HepG2 (cell line): ENCODE data around the gene ALG5. TPM values are rescaled to one million over a fixed set of nuclear protein-coding genes. Genes with fewer than 3 reads are reported as not detected.

Experiments
- ATAC-seq: fragments of 200-7000 bp; cut with Tn5 transposase; 3 replicates; pipeline ENCODE4 v1.9.1; 2020; ENCODE audit warnings: mild to moderate bottlenecking, moderate library complexity
- BruUV-seq: library from RNA; stranded (reverse); fragments of 400-500 nt; replicated peaks from 2 replicates; lab custom pipeline; 2021; lab: Mats Ljungman, UMichigan
- CTCF ChIA-PET: fragments of 300-600 bp; formaldehyde crosslinking; extraction: SDS; loops from one replicate; lab custom pipeline; 2021; ENCODE audit warnings: low total read pairs, inconsistent platforms, low intra/inter-chr PET ratio; lab: Yijun Ruan, JAX
- POLR2A ChIA-PET: fragments of 350-600 bp; sonication (Branson Sonifier 250); formaldehyde crosslinking; loops from one replicate; lab custom pipeline; 2020; ENCODE audit warnings: antibody characterized with exemption, inconsistent platforms; lab: Yijun Ruan, JAX
- DNase-seq: peaks from one replicate; pipeline ENCODE4 v3.0.0-alpha.2; 2015; ENCODE audit warnings: low spot score
- FAIRE-seq: peaks from 3 replicates; lab custom pipeline; 2011; peaks lifted over from hg19 to GRCh38; lab: Jason Lieb, UNC
- H2AFZ ChIP-seq: one replicate; pipeline ENCODE4 v1.6.1; 2011; ENCODE audit warnings: low read length, inconsistent platforms
- H3K27ac ChIP-seq: fragments of 300-600 bp; 3 replicates; pipeline ENCODE4 v1.8.0; 2011; ENCODE audit warnings: mixed run types, mild to moderate bottlenecking, mixed read lengths, low read length, inconsistent platforms; ENCODE audit not compliant: insufficient read depth; ENCODE audit errors: extremely low read length
- H3K27me3 ChIP-seq, 2 experiments: fragments of 200-600 bp in 1 of 2; 2 replicates in 1 of 2; 3 replicates in 1 of 2; pipeline versions ENCODE4 v1.6.0 to v1.8.0; 2011; ENCODE audit warnings: low read length in 2 of 2, mild to moderate bottlenecking in 2 of 2, moderate library complexity in 2 of 2, inconsistent platforms in 1 of 2; ENCODE audit not compliant: insufficient read depth in 2 of 2, control insufficient read depth in 1 of 2
- H3K36me3 ChIP-seq, 2 experiments: fragments of 200-600 bp in 1 of 2; replicated peaks in 1 of 2; 2 replicates in 1 of 2; 3 replicates in 1 of 2; pipeline versions ENCODE4 v1.5.1 to v1.8.0; 2011; ENCODE audit warnings: low read length in 2 of 2, inconsistent platforms in 1 of 2; ENCODE audit not compliant: insufficient read depth in 2 of 2, control insufficient read depth in 1 of 2
- H3K4me1 ChIP-seq: 2 replicates; pipeline ENCODE4 v1.5.1; 2012; ENCODE audit warnings: low read length, inconsistent platforms; ENCODE audit not compliant: insufficient read depth
- H3K4me2 ChIP-seq: 2 replicates; pipeline ENCODE4 v1.6.0; 2011; ENCODE audit warnings: low read depth, low read length, inconsistent platforms
- H3K4me3 ChIP-seq, 3 experiments: fragments of 200-600 bp in 1 of 3; sonication (generic), shearing (Covaris generic) in 1 of 3; replicated peaks in 1 of 3; 2 replicates each; pipeline ENCODE4 v1.5.1; 2011 to 2016; ENCODE audit warnings: low read length in 3 of 3, inconsistent platforms in 2 of 3, low read depth in 2 of 3, mild to moderate bottlenecking in 2 of 3, control low read depth in 1 of 3, mixed read lengths in 1 of 3; ENCODE audit not compliant: insufficient read depth in 1 of 3
- H3K79me2 ChIP-seq: one replicate; pipeline ENCODE4 v1.6.1; 2011; ENCODE audit warnings: low read length, inconsistent platforms; ENCODE audit not compliant: insufficient read depth
- H3K9ac ChIP-seq: 2 replicates; pipeline ENCODE4 v1.6.0; 2011; ENCODE audit warnings: mild to moderate bottlenecking, low read depth, low read length, inconsistent platforms; ENCODE audit not compliant: insufficient read depth
- H3K9me3 ChIP-seq: 2 replicates; pipeline ENCODE4 v1.5.1; 2012; ENCODE audit warnings: mild to moderate bottlenecking, low read length
- H4K20me1 ChIP-seq: 2 replicates; pipeline ENCODE4 v1.6.0; 2011; ENCODE audit warnings: inconsistent platforms, mild to moderate bottlenecking, low read length, moderate library complexity; ENCODE audit not compliant: insufficient read depth
- ARHGAP35 ChIP-seq: sonication (generic); formaldehyde crosslinking; IDR thresholded peaks from 2 replicates; pipeline ENCODE4 v1.9.0; 2022; ENCODE audit warnings: mild to moderate bottlenecking, inconsistent platforms, moderate library complexity, missing genetic modification reagents, borderline replicate concordance
- ATM ChIP-seq: fragments of 450-650 bp; IDR thresholded peaks from 2 replicates; pipeline ENCODE4 v1.7.1; 2017; ENCODE audit warnings: mild to moderate bottlenecking, borderline replicate concordance
- BRD4 ChIP-seq: sonication (generic); formaldehyde crosslinking; IDR thresholded peaks from 2 replicates; pipeline ENCODE4 v1.4.0; 2020; ENCODE audit warnings: missing genetic modification reagents
- GABPA ChIP-seq, 2 experiments: IDR thresholded peaks; 2 replicates each; pipeline ENCODE4 v1.6.1; 2011 to 2016; ENCODE audit warnings: low read depth in 2 of 2, low read length in 1 of 2, missing biosample characterization in 1 of 2, missing genetic modification characterization in 1 of 2
- HOXD1 ChIP-seq: sonication (generic); formaldehyde crosslinking; IDR thresholded peaks from 2 replicates; pipeline ENCODE4 v1.5.0; 2020; ENCODE audit warnings: missing genetic modification reagents
- JUND ChIP-seq: sonication (generic); formaldehyde crosslinking; IDR thresholded peaks from 2 replicates; pipeline ENCODE4 v1.8.0; 2022; ENCODE audit warnings: mild to moderate bottlenecking, missing genetic modification reagents
- MAFK ChIP-seq, 2 experiments: IDR thresholded peaks in 1 of 2; conservative IDR thresholded peaks in 1 of 2; 2 replicates each; pipeline ENCODE4 v1.6.1; 2011; ENCODE audit warnings: improper control_type of control experiment in 2 of 2, low read length in 2 of 2
- SYNCRIP ChIP-seq: fragments of 200-400 bp; formaldehyde crosslinking; IDR thresholded peaks from 2 replicates; pipeline ENCODE4 v1.6.1; 2018; ENCODE audit warnings: mild to moderate bottlenecking, low read depth, low read length; ENCODE audit not compliant: insufficient read depth
- ZBTB21 ChIP-seq: sonication (generic); formaldehyde crosslinking; IDR thresholded peaks from 2 replicates; pipeline ENCODE4 v1.4.0; 2020; ENCODE audit warnings: missing genetic modification reagents
- WGBS: methylation state at CpG from one replicate; pipeline ENCODE4 v1.1.6; 2017; ENCODE audit warnings: low lambda C conversion rate; 5-methylcytosine and 5-hydroxymethylcytosine counted together
- in situ Hi-C: cut with HindIII; loops from 2 replicates; pipeline ENCODE4 v1.10.0; 2017; ENCODE audit warnings: low pct_unique_long_range_greater_than_20kb; ENCODE audit not compliant: extremely low pct_ligation_motif_present
- intact Hi-C: fragments of 100-400 bp; cut with micrococcal nuclease; formaldehyde crosslinking; loops from one replicate; pipeline ENCODE4 v1.10.0; 2022; ENCODE audit not compliant: unreplicated experiment
- polyA plus RNA-seq, 8 experiments: library from polyadenylated mRNA; depleted of rRNA in 3 of 8; stranded (reverse) in 7 of 8; unstranded in 1 of 8; fragments of >200 nt; fragmentation: Illumina TruSeq in 4 of 8; extraction: Trizol in 4 of 8; gene quantifications; 2 replicates each; pipeline versions ENCODE4 v1.2.1 to v1.2.3, GENCODE V29; 2011 to 2016; ENCODE audit warnings: low read depth in 4 of 8, missing spikeins in 1 of 8, mixed read lengths in 1 of 8; ENCODE audit not compliant: insufficient read depth in 1 of 8
- total RNA-seq, 5 experiments: library from RNA; depleted of rRNA; stranded (reverse); fragments of >200 nt; fragmentation: Illumina TruSeq; extraction: Trizol; gene quantifications; 2 replicates each; pipeline ENCODE4 v1.2.3, GENCODE V29; 2016; ENCODE audit warnings: low read depth in 1 of 5
- TF ChIP-seq, protein P1 (sequence below): sonication (generic); formaldehyde crosslinking; IDR thresholded peaks from 2 replicates; pipeline ENCODE4 v1.5.0; 2020; ENCODE audit warnings: mild to moderate bottlenecking, missing genetic modification reagents, moderate library complexity
- TF ChIP-seq, protein P2 (sequence below), 2 experiments: sonication (generic) in 1 of 2; formaldehyde crosslinking in 1 of 2; IDR thresholded peaks; 2 replicates each; pipeline versions ENCODE4 v1.6.1 to v1.9.0; 2014 to 2022; ENCODE audit warnings: antibody characterized with exemption in 1 of 2, borderline replicate concordance in 1 of 2, inconsistent platforms in 1 of 2, low read depth in 1 of 2, missing genetic modification reagents in 1 of 2

The ALG5 gene
- total and polyA plus RNA-seq, 2 of the 13 experiments (the other 11 are each of a cell fraction or from before 2014, with no cell fraction given) = 27.8 to 51.1 TPM

DNA sequence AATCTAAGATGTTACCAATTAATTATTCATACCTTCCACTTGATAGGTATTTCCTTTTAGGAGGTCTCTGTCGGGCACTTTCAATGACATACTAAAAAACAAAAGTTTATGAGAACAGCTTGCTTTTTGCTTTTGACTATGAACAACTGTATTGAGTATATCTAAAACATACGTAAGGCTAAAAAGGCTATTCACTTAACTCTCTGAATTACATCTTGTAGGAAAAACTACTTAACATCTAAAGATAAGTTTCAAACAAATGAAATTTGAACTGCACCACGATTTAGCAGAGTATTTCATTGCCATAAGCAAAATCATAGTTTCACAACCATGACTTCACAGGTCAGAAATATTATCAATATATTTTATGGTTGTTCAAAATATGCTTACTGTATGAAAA is 48.7 kb upstream of the ALG5 start:
- intact Hi-C loops (no loop called here), in situ Hi-C loops (no loop called here)
- H3K79me2 ChIP-seq = peaks cover 25% of the 10 kb centered on the region
- H3K9ac ChIP-seq = no peak overlapping the region
- WGBS = 95% methylated on average over 3 of the region's 3 CpGs
- TF ChIP-seq GABPA (IDR thresholded peaks at IDR 0.05; ENCODE audit: low read depth, low read length) (no peak), GABPA (CRISPR knock-in tag; IDR thresholded peaks at IDR 0.05; ENCODE audit: low read depth) (no peak), MAFK (conservative IDR thresholded peaks at IDR 0.05 in 1 of 2, IDR thresholded peaks at IDR 0.05 in 1 of 2; ENCODE audit: low read length in 2 of 2) (peak in 1 of 2 experiments; percentile 46; a peak in 2 of 4 replicates)
- no peaks in the 10 kb centered on the region for H4K20me1 ChIP-seq
- FAIRE-seq (no peak), ATAC-seq (no peak), DNase-seq (no peak)
- H3K27ac ChIP-seq = no peak overlapping the region
- no peaks in the 10 kb centered on the region for H3K4me1 ChIP-seq
- no peaks in the 10 kb centered on the region for H3K9me3 ChIP-seq
- H3K36me3 ChIP-seq = peaks cover 4 to 40% of the 10 kb centered on the region in 2 experiments
- H3K27me3 ChIP-seq = no peaks in the 10 kb centered on the region
- no peak overlapping the region for H3K4me2 ChIP-seq
- H2AFZ ChIP-seq = no peak overlapping the region
- no TSS peak for BruUV-seq
- CTCF ChIA-PET = no interaction called here
- POLR2A ChIA-PET = no interaction called here
- H3K4me3 ChIP-seq = no peak overlapping the region

DNA sequence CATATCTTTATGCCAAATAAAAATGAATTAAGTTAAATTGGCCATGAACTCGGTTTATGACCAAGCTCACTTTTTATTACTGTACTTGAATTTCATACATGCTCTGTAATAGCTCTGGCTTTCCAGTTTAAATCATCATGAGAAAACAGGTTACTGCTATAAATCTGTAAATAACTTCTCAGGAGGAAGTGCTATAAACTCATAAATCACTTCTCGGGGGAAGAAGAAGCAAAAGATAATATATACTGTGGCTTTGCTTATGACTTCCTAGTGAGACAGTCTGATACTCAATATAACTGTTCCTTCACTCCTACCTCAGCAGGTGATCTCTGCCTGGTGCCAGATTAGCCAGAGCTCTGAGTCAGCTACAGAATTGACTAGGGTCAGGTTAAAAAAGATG is 47.9 kb upstream of the ALG5 start:
- intact Hi-C loops (no loop called here), in situ Hi-C loops (no loop called here)
- H3K9me3 ChIP-seq = no peaks in the 10 kb centered on the region
- H4K20me1 ChIP-seq = no peaks in the 10 kb centered on the region
- POLR2A ChIA-PET = no interaction called here
- BruUV-seq = no TSS peak
- ATAC-seq (no peak), DNase-seq (no peak), FAIRE-seq (no peak)
- H3K9ac ChIP-seq = no peak overlapping the region
- peaks cover 22% of the 10 kb centered on the region for H3K79me2 ChIP-seq
- no peak overlapping the region for H2AFZ ChIP-seq
- WGBS = 95% methylated on average over 2 of the region's 2 CpGs
- no peak overlapping the region for H3K4me2 ChIP-seq
- peaks cover 5 to 48% of the 10 kb centered on the region in 2 experiments for H3K36me3 ChIP-seq
- no peak overlapping the region for H3K27ac ChIP-seq
- H3K4me3 ChIP-seq = no peak overlapping the region
- CTCF ChIA-PET = no interaction called here
- no peaks in the 10 kb centered on the region for H3K27me3 ChIP-seq
- no peaks in the 10 kb centered on the region for H3K4me1 ChIP-seq
- no peak for TF ChIP-seq HOXD1
- TF ChIP-seq BRD4 = no peak
- TF ChIP-seq, protein P1, sequence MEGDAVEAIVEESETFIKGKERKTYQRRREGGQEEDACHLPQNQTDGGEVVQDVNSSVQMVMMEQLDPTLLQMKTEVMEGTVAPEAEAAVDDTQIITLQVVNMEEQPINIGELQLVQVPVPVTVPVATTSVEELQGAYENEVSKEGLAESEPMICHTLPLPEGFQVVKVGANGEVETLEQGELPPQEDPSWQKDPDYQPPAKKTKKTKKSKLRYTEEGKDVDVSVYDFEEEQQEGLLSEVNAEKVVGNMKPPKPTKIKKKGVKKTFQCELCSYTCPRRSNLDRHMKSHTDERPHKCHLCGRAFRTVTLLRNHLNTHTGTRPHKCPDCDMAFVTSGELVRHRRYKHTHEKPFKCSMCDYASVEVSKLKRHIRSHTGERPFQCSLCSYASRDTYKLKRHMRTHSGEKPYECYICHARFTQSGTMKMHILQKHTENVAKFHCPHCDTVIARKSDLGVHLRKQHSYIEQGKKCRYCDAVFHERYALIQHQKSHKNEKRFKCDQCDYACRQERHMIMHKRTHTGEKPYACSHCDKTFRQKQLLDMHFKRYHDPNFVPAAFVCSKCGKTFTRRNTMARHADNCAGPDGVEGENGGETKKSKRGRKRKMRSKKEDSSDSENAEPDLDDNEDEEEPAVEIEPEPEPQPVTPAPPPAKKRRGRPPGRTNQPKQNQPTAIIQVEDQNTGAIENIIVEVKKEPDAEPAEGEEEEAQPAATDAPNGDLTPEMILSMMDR (CRISPR knock-in tag) = no peak
- TF ChIP-seq ARHGAP35 (CRISPR knock-in tag) = no peak
- no peak for TF ChIP-seq SYNCRIP
- TF ChIP-seq, protein P2, sequence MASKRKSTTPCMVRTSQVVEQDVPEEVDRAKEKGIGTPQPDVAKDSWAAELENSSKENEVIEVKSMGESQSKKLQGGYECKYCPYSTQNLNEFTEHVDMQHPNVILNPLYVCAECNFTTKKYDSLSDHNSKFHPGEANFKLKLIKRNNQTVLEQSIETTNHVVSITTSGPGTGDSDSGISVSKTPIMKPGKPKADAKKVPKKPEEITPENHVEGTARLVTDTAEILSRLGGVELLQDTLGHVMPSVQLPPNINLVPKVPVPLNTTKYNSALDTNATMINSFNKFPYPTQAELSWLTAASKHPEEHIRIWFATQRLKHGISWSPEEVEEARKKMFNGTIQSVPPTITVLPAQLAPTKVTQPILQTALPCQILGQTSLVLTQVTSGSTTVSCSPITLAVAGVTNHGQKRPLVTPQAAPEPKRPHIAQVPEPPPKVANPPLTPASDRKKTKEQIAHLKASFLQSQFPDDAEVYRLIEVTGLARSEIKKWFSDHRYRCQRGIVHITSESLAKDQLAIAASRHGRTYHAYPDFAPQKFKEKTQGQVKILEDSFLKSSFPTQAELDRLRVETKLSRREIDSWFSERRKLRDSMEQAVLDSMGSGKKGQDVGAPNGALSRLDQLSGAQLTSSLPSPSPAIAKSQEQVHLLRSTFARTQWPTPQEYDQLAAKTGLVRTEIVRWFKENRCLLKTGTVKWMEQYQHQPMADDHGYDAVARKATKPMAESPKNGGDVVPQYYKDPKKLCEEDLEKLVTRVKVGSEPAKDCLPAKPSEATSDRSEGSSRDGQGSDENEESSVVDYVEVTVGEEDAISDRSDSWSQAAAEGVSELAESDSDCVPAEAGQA (IDR thresholded peaks at IDR 0.05; ENCODE audit: low read depth) = no peak
- TF ChIP-seq, protein P2 (CRISPR knock-in tag; IDR thresholded peaks at IDR 0.05; ENCODE audit: borderline replicate concordance) = no peak
- TF ChIP-seq ZBTB21 (CRISPR knock-in tag) = no peak
- no peak for TF ChIP-seq JUND (CRISPR knock-in tag)
- no peak for TF ChIP-seq ATM
